ENCODE measurements around the gene MSLN. TPM values are rescaled to one million over a fixed set of nuclear protein-coding genes. Genes with fewer than 3 reads are reported as not detected.

MSLN gene
- total and polyA plus RNA-seq, 2 of the 13 experiments (the other 11 are each of a cell fraction or from before 2014, with no cell fraction given) = 2.0 to 2.3 TPM

- Histone ChIP-seq H3K4me2 (ENCODE audit: low read depth, low read length) (no peak overlapping the region), H3K79me2 (ENCODE audit: insufficient read depth, low read length) (no peaks in the 10 kb centered on the region), H3K9ac (ENCODE audit: insufficient read depth, low read depth, low read length) (no peak overlapping the region), H3K36me3 (replicated peaks in 1 of 2; ENCODE audit: control insufficient read depth in 1 of 2, insufficient read depth in 2 of 2, low read length in 2 of 2) (no peaks in the 10 kb centered on the region), H3K4me3 (replicated peaks in 1 of 3; ENCODE audit: insufficient read depth in 1 of 3, low read depth in 2 of 3, low read length in 3 of 3) (no peak overlapping the region), H3K27ac (ENCODE audit: extremely low read length, insufficient read depth, low read length) (no peak overlapping the region), H3K27me3 (ENCODE audit: control insufficient read depth in 1 of 2, insufficient read depth in 2 of 2, low read length in 2 of 2) (peaks cover 24 to 84% of the 10 kb centered on the region in 2 experiments), H3K4me1 (ENCODE audit: insufficient read depth, low read length) (no peaks in the 10 kb centered on the region), H2AFZ (ENCODE audit: low read length) (no peak overlapping the region), H3K9me3 (ENCODE audit: low read length) (0 out of 2 replicates have a peak, but pooled peaks cover 5% of the 10 kb centered on the region), H4K20me1 (ENCODE audit: insufficient read depth, low read length) (0 out of 2 replicates have a peak, but pooled peaks cover 3% of the 10 kb centered on the region)
- BruUV-seq (replicated peaks) = no TSS peak
- DNase-seq (ENCODE audit: low spot score) (no peak), ATAC-seq (no peak), FAIRE-seq (no peak)
- in situ Hi-C loops (cut with HindIII; ENCODE audit: extremely low pct_ligation_motif_present, low pct_unique_long_range_greater_than_20kb) (loop anchor here (5.0 to 25.0 kb wide), 2 partner anchors 238 to 398 kb away; no protein-coding TSS in a partner anchor), intact Hi-C loops (cut with micrococcal nuclease; ENCODE audit: unreplicated experiment) (no loop called here)
- ChIA-PET POLR2A (no interaction called here), CTCF (ENCODE audit: low intra/inter-chr PET ratio, low total read pairs) (interaction anchor here (3.6 kb wide), 1 partner anchor 242 kb away, joined by 42 read pairs; no protein-coding TSS in a partner anchor)
- no peak for TF ChIP-seq HNRNPLL (IDR thresholded peaks at IDR 0.05; ENCODE audit: low read depth, low read length, poor library complexity, severe bottlenecking)
- TF ChIP-seq ZNF598 (CRISPR knock-in tag; IDR thresholded peaks at IDR 0.05; ENCODE audit: borderline replicate concordance) = no peak
- no peak for TF ChIP-seq KDM5A (IDR thresholded peaks at IDR 0.05; ENCODE audit: borderline replicate concordance, low read length)
- TF ChIP-seq ZNF614 (CRISPR knock-in tag; IDR thresholded peaks at IDR 0.05; ENCODE audit: borderline replicate concordance) = no peak
- no peak for TF ChIP-seq ZFP36L1 (CRISPR knock-in tag; IDR thresholded peaks at IDR 0.05)
- TF ChIP-seq, protein P1, sequence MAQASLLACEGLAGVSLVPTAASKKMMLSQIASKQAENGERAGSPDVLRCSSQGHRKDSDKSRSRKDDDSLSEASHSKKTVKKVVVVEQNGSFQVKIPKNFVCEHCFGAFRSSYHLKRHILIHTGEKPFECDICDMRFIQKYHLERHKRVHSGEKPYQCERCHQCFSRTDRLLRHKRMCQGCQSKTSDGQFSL (CRISPR knock-in tag; IDR thresholded peaks at IDR 0.05) = no peak
- no peak for TF ChIP-seq ZNF431 (CRISPR knock-in tag; IDR thresholded peaks at IDR 0.05; ENCODE audit: borderline replicate concordance, low read depth)
- TF ChIP-seq MAZ (IDR thresholded peaks at IDR 0.05; ENCODE audit: borderline replicate concordance, low read depth, low read length) = no peak
- no peak for TF ChIP-seq MAZ (CRISPR knock-in tag; IDR thresholded peaks at IDR 0.05; ENCODE audit: low read depth)
- no peak for TF ChIP-seq SP1 (IDR thresholded peaks at IDR 0.05)
- TF ChIP-seq SP1 (CRISPR knock-in tag; IDR thresholded peaks at IDR 0.05) = no peak
- TF ChIP-seq, protein P2, sequence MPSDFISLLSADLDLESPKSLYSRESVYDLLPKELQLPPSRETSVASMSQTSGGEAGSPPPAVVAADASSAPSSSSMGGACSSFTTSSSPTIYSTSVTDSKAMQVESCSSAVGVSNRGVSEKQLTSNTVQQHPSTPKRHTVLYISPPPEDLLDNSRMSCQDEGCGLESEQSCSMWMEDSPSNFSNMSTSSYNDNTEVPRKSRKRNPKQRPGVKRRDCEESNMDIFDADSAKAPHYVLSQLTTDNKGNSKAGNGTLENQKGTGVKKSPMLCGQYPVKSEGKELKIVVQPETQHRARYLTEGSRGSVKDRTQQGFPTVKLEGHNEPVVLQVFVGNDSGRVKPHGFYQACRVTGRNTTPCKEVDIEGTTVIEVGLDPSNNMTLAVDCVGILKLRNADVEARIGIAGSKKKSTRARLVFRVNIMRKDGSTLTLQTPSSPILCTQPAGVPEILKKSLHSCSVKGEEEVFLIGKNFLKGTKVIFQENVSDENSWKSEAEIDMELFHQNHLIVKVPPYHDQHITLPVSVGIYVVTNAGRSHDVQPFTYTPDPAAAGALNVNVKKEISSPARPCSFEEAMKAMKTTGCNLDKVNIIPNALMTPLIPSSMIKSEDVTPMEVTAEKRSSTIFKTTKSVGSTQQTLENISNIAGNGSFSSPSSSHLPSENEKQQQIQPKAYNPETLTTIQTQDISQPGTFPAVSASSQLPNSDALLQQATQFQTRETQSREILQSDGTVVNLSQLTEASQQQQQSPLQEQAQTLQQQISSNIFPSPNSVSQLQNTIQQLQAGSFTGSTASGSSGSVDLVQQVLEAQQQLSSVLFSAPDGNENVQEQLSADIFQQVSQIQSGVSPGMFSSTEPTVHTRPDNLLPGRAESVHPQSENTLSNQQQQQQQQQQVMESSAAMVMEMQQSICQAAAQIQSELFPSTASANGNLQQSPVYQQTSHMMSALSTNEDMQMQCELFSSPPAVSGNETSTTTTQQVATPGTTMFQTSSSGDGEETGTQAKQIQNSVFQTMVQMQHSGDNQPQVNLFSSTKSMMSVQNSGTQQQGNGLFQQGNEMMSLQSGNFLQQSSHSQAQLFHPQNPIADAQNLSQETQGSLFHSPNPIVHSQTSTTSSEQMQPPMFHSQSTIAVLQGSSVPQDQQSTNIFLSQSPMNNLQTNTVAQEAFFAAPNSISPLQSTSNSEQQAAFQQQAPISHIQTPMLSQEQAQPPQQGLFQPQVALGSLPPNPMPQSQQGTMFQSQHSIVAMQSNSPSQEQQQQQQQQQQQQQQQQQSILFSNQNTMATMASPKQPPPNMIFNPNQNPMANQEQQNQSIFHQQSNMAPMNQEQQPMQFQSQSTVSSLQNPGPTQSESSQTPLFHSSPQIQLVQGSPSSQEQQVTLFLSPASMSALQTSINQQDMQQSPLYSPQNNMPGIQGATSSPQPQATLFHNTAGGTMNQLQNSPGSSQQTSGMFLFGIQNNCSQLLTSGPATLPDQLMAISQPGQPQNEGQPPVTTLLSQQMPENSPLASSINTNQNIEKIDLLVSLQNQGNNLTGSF (CRISPR knock-in tag; IDR thresholded peaks at IDR 0.05) = no peak
- TF ChIP-seq, protein P3, sequence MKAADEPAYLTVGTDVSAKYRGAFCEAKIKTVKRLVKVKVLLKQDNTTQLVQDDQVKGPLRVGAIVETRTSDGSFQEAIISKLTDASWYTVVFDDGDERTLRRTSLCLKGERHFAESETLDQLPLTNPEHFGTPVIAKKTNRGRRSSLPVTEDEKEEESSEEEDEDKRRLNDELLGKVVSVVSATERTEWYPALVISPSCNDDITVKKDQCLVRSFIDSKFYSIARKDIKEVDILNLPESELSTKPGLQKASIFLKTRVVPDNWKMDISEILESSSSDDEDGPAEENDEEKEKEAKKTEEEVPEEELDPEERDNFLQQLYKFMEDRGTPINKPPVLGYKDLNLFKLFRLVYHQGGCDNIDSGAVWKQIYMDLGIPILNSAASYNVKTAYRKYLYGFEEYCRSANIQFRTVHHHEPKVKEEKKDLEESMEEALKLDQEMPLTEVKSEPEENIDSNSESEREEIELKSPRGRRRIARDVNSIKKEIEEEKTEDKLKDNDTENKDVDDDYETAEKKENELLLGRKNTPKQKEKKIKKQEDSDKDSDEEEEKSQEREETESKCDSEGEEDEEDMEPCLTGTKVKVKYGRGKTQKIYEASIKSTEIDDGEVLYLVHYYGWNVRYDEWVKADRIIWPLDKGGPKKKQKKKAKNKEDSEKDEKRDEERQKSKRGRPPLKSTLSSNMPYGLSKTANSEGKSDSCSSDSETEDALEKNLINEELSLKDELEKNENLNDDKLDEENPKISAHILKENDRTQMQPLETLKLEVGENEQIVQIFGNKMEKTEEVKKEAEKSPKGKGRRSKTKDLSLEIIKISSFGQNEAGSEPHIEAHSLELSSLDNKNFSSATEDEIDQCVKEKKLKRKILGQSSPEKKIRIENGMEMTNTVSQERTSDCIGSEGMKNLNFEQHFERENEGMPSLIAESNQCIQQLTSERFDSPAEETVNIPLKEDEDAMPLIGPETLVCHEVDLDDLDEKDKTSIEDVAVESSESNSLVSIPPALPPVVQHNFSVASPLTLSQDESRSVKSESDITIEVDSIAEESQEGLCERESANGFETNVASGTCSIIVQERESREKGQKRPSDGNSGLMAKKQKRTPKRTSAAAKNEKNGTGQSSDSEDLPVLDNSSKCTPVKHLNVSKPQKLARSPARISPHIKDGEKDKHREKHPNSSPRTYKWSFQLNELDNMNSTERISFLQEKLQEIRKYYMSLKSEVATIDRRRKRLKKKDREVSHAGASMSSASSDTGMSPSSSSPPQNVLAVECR (CRISPR knock-in tag; IDR thresholded peaks at IDR 0.05; ENCODE audit: borderline replicate concordance) = no peak
- 50% methylated on average over 22 of the region's 22 CpGs for WGBS (ENCODE audit: low lambda C conversion rate)
Observed at GRCh38 chr16:813916-814412, 53.4 kb downstream of the MSLN start.

Measured in HepG2 (cell line).